Caco-2 (cell line): ENCODE data around the gene ITGB1BP1. TPM values are rescaled to one million over a fixed set of nuclear protein-coding genes. Genes with fewer than 3 reads are reported as not detected.

Experiments used
- BruUV-seq: library from RNA; stranded (reverse); fragments of 400-500 nt; replicated peaks from 2 replicates; lab custom pipeline; 2021; lab: Mats Ljungman, UMichigan
- CTCF ChIA-PET: fragments of 300-600 bp; sonication (Branson Sonifier 250); formaldehyde crosslinking; loops from one replicate; lab custom pipeline; 2022; ENCODE audit warnings: antibody characterized with exemption; lab: Charles Lee
- POLR2A ChIA-PET: fragments of 300-600 bp; sonication (Branson Sonifier 250); formaldehyde crosslinking; loops from one replicate; lab custom pipeline; 2022; ENCODE audit warnings: antibody characterized with exemption; lab: Charles Lee
- DNase-seq, 2 experiments: peaks; one replicate each; pipeline versions ENCODE4 v3.0.0 to v3.0.0-alpha.2; 2020 to 2022
- H3K27me3 ChIP-seq: replicated peaks from 2 replicates; pipeline ENCODE4 v1.6.0; 2011; ENCODE audit warnings: low read length; ENCODE audit not compliant: control insufficient read depth, insufficient read depth
- H3K36me3 ChIP-seq: 2 replicates; pipeline ENCODE4 v1.5.1; 2011; ENCODE audit warnings: low read length; ENCODE audit not compliant: control insufficient read depth, insufficient read depth
- H3K4me1 ChIP-seq: fragments of 250-450 bp; sonication (Bioruptor Pico); 2 replicates; pipeline ENCODE4 v1.5.1; 2020; ENCODE audit warnings: mild to moderate bottlenecking
- H3K4me3 ChIP-seq: 2 replicates; pipeline ENCODE4 v1.5.1; 2011; ENCODE audit warnings: low read depth, mild to moderate bottlenecking, control low read depth, low read length
- H3K9me3 ChIP-seq: fragments of 250-450 bp; sonication (Bioruptor Pico); 2 replicates; pipeline ENCODE4 v1.5.1; 2020; ENCODE audit warnings: mild to moderate bottlenecking, moderate library complexity
- H3K27ac Mint-ChIP-seq: one replicate; pipeline ENCODE4 v1.8.0; 2022; ENCODE audit warnings: mixed read lengths; ENCODE audit not compliant: unreplicated experiment
- H3K27me3 Mint-ChIP-seq: one replicate; pipeline ENCODE4 v1.8.0; 2022; ENCODE audit warnings: mixed read lengths; ENCODE audit not compliant: insufficient read depth, unreplicated experiment
- H3K36me3 Mint-ChIP-seq: one replicate; pipeline ENCODE4 v1.8.0; 2022; ENCODE audit warnings: mild to moderate bottlenecking, mixed read lengths; ENCODE audit not compliant: insufficient read depth, unreplicated experiment
- H3K4me1 Mint-ChIP-seq: one replicate; pipeline ENCODE4 v1.8.0; 2022; ENCODE audit warnings: low read depth, mixed read lengths; ENCODE audit not compliant: unreplicated experiment
- H3K4me3 Mint-ChIP-seq: one replicate; pipeline ENCODE4 v1.8.0; 2022; ENCODE audit warnings: mild to moderate bottlenecking, moderate library complexity, mixed read lengths; ENCODE audit not compliant: unreplicated experiment
- H3K9me3 Mint-ChIP-seq: one replicate; pipeline ENCODE4 v1.8.0; 2022; ENCODE audit warnings: mixed read lengths; ENCODE audit not compliant: unreplicated experiment
- intact Hi-C: fragments of 100-400 bp; cut with micrococcal nuclease; formaldehyde crosslinking; loops from one replicate; pipeline ENCODE4 v1.10.0; 2022; ENCODE audit not compliant: unreplicated experiment
- total RNA-seq: library from RNA; stranded (reverse); gene quantifications from 2 replicates; pipeline ENCODE4 v1.2.3, GENCODE V29; 2022
- TF ChIP-seq, protein P1 (sequence below), 2 experiments: fragments of 200-600 bp in 1 of 2; IDR thresholded peaks; 1 replicate in 1 of 2; 2 replicates in 1 of 2; pipeline versions ENCODE4 v1.5.1 to v1.8.0; 2011 to 2022; ENCODE audit warnings: antibody characterized with exemption in 1 of 2, control low read depth in 1 of 2, inconsistent platforms in 1 of 2, low read depth in 1 of 2, low read length in 1 of 2, mild to moderate bottlenecking in 1 of 2, moderate library complexity in 1 of 2; ENCODE audit not compliant: insufficient read depth in 1 of 2, severe bottlenecking in 1 of 2, unreplicated experiment in 1 of 2

The ITGB1BP1 gene
- total RNA-seq, 1 experiment from 2014 or later, result 82.4 TPM

DNA sequence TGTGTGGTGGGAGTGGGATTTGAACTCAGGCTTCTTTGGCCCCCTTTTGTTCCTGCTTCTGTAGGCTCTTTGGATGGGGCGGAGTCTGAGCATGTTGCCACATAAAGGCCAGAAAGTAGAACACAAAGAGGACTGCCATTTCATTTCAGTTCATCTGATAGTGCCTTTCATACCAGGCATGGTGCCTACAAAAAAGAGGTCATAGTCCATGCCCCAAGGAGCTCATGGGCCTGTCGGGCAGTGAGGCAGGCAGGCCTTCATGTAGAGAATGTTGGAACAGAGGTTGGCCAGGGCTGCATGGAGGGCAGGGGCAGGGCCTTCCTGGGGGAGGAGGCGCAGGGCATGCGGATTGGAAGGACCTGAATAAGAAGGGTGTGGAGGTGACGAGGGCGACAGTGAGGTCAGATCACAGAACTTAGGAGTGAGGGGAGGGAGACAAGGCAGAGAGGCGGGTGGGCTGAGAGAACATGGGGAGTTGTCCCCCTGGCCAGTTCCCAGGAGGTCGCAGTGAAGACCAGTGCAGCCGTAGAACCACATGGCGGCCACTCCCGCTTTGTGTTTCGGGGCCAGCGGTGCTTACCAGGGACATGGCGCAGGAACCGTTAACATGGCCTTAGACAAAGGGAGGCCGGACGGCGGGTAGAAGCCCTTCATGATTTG lies 49.1 kb downstream of the ITGB1BP1 start:
- Mint-ChIP-seq H3K36me3 (peaks cover 30% of the 10 kb centered on the region), H3K4me3 (no peak overlapping the region), H3K9me3 (no peaks in the 10 kb centered on the region), H3K27me3 (no peaks in the 10 kb centered on the region), H3K27ac (no peak overlapping the region), H3K4me1 (peaks cover 9% of the 10 kb centered on the region)
- intact Hi-C loops, result no loop called here
- DNase-seq, result no peak
- H3K9me3 ChIP-seq, result no peaks in the 10 kb centered on the region
- CTCF ChIA-PET, result interaction anchor here (0.7 kb wide), 2 partner anchors 49 to 182 kb away, joined by 3 to 7 read pairs; partner anchors contain the start of gene ITGB1BP1
- H3K4me1 ChIP-seq, result peaks cover 7% of the 10 kb centered on the region; the same call in 1 of the 2 replicates
- POLR2A ChIA-PET, result no interaction called here
- peaks cover 3% of the 10 kb centered on the region; the same call in 1 of the 2 replicates for H3K36me3 ChIP-seq
- no TSS peak for BruUV-seq
- TF ChIP-seq, protein P1, sequence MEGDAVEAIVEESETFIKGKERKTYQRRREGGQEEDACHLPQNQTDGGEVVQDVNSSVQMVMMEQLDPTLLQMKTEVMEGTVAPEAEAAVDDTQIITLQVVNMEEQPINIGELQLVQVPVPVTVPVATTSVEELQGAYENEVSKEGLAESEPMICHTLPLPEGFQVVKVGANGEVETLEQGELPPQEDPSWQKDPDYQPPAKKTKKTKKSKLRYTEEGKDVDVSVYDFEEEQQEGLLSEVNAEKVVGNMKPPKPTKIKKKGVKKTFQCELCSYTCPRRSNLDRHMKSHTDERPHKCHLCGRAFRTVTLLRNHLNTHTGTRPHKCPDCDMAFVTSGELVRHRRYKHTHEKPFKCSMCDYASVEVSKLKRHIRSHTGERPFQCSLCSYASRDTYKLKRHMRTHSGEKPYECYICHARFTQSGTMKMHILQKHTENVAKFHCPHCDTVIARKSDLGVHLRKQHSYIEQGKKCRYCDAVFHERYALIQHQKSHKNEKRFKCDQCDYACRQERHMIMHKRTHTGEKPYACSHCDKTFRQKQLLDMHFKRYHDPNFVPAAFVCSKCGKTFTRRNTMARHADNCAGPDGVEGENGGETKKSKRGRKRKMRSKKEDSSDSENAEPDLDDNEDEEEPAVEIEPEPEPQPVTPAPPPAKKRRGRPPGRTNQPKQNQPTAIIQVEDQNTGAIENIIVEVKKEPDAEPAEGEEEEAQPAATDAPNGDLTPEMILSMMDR (IDR thresholded peaks at IDR 0.05; ENCODE audit: insufficient read depth in 1 of 2, low read depth in 1 of 2, low read length in 1 of 2, severe bottlenecking in 1 of 2, unreplicated experiment in 1 of 2), result no peak
- no peaks in the 10 kb centered on the region for H3K27me3 ChIP-seq
- H3K4me3 ChIP-seq, result no peak overlapping the region

DNA sequence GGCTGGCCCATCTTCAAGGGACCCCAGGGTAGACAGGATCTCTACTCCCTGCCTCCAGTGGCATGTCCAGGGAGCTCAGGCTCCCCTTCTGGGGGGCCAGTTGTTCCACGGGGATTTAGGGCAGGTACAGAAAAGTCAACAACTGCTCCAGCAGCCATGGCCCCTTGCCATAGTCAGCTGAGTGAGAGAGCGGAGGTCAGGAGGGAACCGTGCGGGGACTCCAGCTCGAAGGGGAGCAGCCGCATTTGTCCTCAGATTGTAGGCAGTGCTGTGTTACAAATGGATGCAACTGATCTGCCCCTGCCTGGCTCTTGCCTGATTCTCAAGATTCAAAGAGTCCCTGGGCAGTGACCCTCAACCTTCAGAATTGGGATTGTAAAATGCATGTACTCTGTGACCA lies 49.9 kb downstream of the ITGB1BP1 start:
- Histone ChIP-seq H3K9me3 (no peaks in the 10 kb centered on the region), H3K4me1 (peaks cover 7% of the 10 kb centered on the region; the same call in 1 of the 2 replicates), H3K36me3 (peaks cover 3% of the 10 kb centered on the region; the same call in 1 of the 2 replicates), H3K27me3 (no peaks in the 10 kb centered on the region), H3K4me3 (no peak overlapping the region)
- BruUV-seq, result no TSS peak
- Mint-ChIP-seq H3K4me3 (no peak overlapping the region), H3K27ac (no peak overlapping the region), H3K4me1 (peaks cover 11% of the 10 kb centered on the region), H3K27me3 (no peaks in the 10 kb centered on the region), H3K9me3 (no peaks in the 10 kb centered on the region), H3K36me3 (peaks cover 36% of the 10 kb centered on the region)
- ChIA-PET CTCF (no interaction called here), POLR2A (no interaction called here)
- intact Hi-C loops, result no loop called here
- TF ChIP-seq, protein P1 (IDR thresholded peaks at IDR 0.05; ENCODE audit: insufficient read depth in 1 of 2, low read depth in 1 of 2, low read length in 1 of 2, severe bottlenecking in 1 of 2, unreplicated experiment in 1 of 2), result no peak
- no peak for DNase-seq

DNA sequence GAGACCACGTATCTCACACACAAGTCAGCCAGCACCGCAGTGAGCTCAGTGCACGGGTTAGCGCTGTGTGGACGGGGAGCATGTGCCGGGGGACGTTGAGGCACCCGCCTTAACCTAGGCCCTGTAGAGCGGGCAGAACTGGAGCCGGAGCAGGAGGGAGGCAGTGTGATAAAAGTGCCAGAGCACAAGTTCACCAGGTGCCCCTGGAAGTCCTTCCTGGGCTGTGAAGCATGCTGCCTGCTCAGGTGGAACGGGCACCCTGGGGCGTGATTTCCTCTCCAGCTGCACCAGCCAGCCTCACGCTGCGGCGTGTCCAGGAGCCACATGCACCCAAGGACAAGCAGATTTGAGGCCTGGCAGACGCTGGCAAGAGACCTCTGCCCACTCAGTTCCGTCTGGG lies 50.3 kb downstream of the ITGB1BP1 start:
- H3K36me3 Mint-ChIP-seq, result peaks cover 40% of the 10 kb centered on the region
- H3K4me3 Mint-ChIP-seq, result no peak overlapping the region
- no peaks in the 10 kb centered on the region for H3K27me3 Mint-ChIP-seq
- CTCF ChIA-PET, result no interaction called here
- no peak overlapping the region for H3K4me3 ChIP-seq
- no peak overlapping the region for H3K27ac Mint-ChIP-seq
- peaks cover 7% of the 10 kb centered on the region; the same call in 1 of the 2 replicates for H3K4me1 ChIP-seq
- no peaks in the 10 kb centered on the region for H3K27me3 ChIP-seq
- no TSS peak for BruUV-seq
- H3K9me3 ChIP-seq, result no peaks in the 10 kb centered on the region
- TF ChIP-seq, protein P1 (IDR thresholded peaks at IDR 0.05; ENCODE audit: insufficient read depth in 1 of 2, low read depth in 1 of 2, low read length in 1 of 2, severe bottlenecking in 1 of 2, unreplicated experiment in 1 of 2), result no peak
- no peaks in the 10 kb centered on the region for H3K9me3 Mint-ChIP-seq
- intact Hi-C loops, result no loop called here
- POLR2A ChIA-PET, result no interaction called here
- DNase-seq, result no peak
- H3K36me3 ChIP-seq, result peaks cover 3% of the 10 kb centered on the region; the same call in 1 of the 2 replicates
- H3K4me1 Mint-ChIP-seq, result peaks cover 11% of the 10 kb centered on the region
